K562 (cell line): Measurements from ENCODE around the gene CPSF4L. TPM values are rescaled to one million over a fixed set of nuclear protein-coding genes. Genes with fewer than 3 reads are reported as not detected.

Experiments
- ATAC-seq: fragments of 200-7000 bp; cut with Tn5 transposase; 3 replicates; pipeline ENCODE4 v1.9.1; 2020; ENCODE audit warnings: moderate library complexity
- BruUV-seq: library from RNA; stranded (reverse); fragments of 400-500 nt; replicated peaks from 2 replicates; lab custom pipeline; 2021; lab: Mats Ljungman, UMichigan
- CTCF ChIA-PET: fragments of 300-600 bp; formaldehyde crosslinking; extraction: SDS; loops from one replicate; lab custom pipeline; 2021; ENCODE audit warnings: low intra/inter-chr PET ratio; lab: Yijun Ruan, JAX
- POLR2A ChIA-PET: fragments of 300-600, 350-650 bp; sonication (Branson Sonifier 250); formaldehyde crosslinking; extraction: SDS; loops from one replicate; lab custom pipeline; 2021; ENCODE audit warnings: antibody characterized with exemption, inconsistent platforms; lab: Yijun Ruan, JAX
- DNase-seq, 4 experiments: peaks; one replicate each; pipeline versions ENCODE4 v3.0.0 to v3.0.0-alpha.2; 2011 to 2018; ENCODE audit warnings: low spot score in 3 of 4, mixed read lengths in 3 of 4; ENCODE audit errors: extremely low read depth in 1 of 4
- FAIRE-seq: peaks from 2 replicates; lab custom pipeline; 2011; peaks lifted over from hg19 to GRCh38; lab: Jason Lieb, UNC
- H2AFZ ChIP-seq: 2 replicates; pipeline ENCODE4 v1.6.0; 2011; ENCODE audit warnings: low read depth, low read length, control low read depth, inconsistent platforms
- H3K27ac ChIP-seq: fragments of 200-600 bp; 3 replicates; pipeline ENCODE4 v1.8.0; 2011; ENCODE audit warnings: low read depth, mild to moderate bottlenecking, control low read depth, inconsistent platforms, low read length, moderate library complexity, mixed read lengths; ENCODE audit errors: extremely low read depth
- H3K27me3 ChIP-seq, 2 experiments: fragments of 300-600 bp in 1 of 2; 2 replicates in 1 of 2; 3 replicates in 1 of 2; pipeline versions ENCODE4 v1.6.0 to v1.8.0; 2011; ENCODE audit warnings: inconsistent platforms in 2 of 2, low read length in 2 of 2, mild to moderate bottlenecking in 1 of 2, mixed read lengths in 1 of 2, moderate library complexity in 1 of 2; ENCODE audit not compliant: control insufficient read depth in 2 of 2, insufficient read depth in 2 of 2
- H3K36me3 ChIP-seq: fragments of 300-600 bp; 3 replicates; pipeline ENCODE4 v1.8.0; 2011; ENCODE audit warnings: mild to moderate bottlenecking, low read length, inconsistent platforms; ENCODE audit not compliant: control insufficient read depth, insufficient read depth
- H3K4me1 ChIP-seq, 2 experiments: fragments of 200-600 bp in 1 of 2; replicated peaks in 1 of 2; 2 replicates in 1 of 2; 3 replicates in 1 of 2; pipeline versions ENCODE4 v1.5.1 to v1.8.0; 2011; ENCODE audit warnings: inconsistent platforms in 2 of 2, low read length in 2 of 2, mild to moderate bottlenecking in 1 of 2, mixed read lengths in 1 of 2, moderate library complexity in 1 of 2; ENCODE audit not compliant: control insufficient read depth in 2 of 2, insufficient read depth in 2 of 2
- H3K4me2 ChIP-seq: 2 replicates; pipeline ENCODE4 v1.6.1; 2011; ENCODE audit warnings: low read length, control low read depth, inconsistent platforms, mixed read lengths; ENCODE audit not compliant: insufficient read depth
- H3K4me3 ChIP-seq: fragments of 200-600 bp; sonication (generic), shearing (Covaris generic); 2 replicates; pipeline ENCODE4 v1.5.1; 2016; ENCODE audit warnings: control low read depth, inconsistent platforms
- H3K79me2 ChIP-seq: fragments of 200-600 bp; 3 replicates; pipeline ENCODE4 v1.8.0; 2011; ENCODE audit warnings: low read length, inconsistent platforms; ENCODE audit not compliant: control insufficient read depth, insufficient read depth
- H3K9ac ChIP-seq, 2 experiments: 2 replicates each; pipeline versions ENCODE4 v1.6.0 to v1.6.1; 2011; ENCODE audit warnings: low read depth in 2 of 2, low read length in 2 of 2, control low read depth in 1 of 2, inconsistent platforms in 1 of 2, mild to moderate bottlenecking in 1 of 2, mixed read lengths in 1 of 2; ENCODE audit not compliant: insufficient read depth in 1 of 2
- H3K9me1 ChIP-seq: one replicate; pipeline ENCODE4 v1.6.0; 2011; ENCODE audit warnings: inconsistent platforms, mild to moderate bottlenecking, low read length, moderate library complexity; ENCODE audit not compliant: control insufficient read depth, insufficient read depth
- H3K9me3 ChIP-seq: replicated peaks from 2 replicates; pipeline ENCODE4 v1.5.1; 2011; ENCODE audit warnings: low read depth, low read length, inconsistent platforms; ENCODE audit not compliant: control insufficient read depth, insufficient read depth
- H4K20me1 ChIP-seq: replicated peaks from 2 replicates; pipeline ENCODE4 v1.6.1; 2011; ENCODE audit warnings: low read length, inconsistent platforms, mixed read lengths; ENCODE audit not compliant: control insufficient read depth, insufficient read depth
- ESRRA ChIP-seq: fragments of 450-650 bp; IDR thresholded peaks from 2 replicates; pipeline ENCODE4 v1.6.1; 2014; ENCODE audit warnings: low read depth, mild to moderate bottlenecking, moderate library complexity, borderline replicate concordance
- ESRRB ChIP-seq: fragments of 250-450 bp; sonication (Bioruptor Pico); IDR thresholded peaks from 2 replicates; pipeline ENCODE4 v1.5.0; 2020; ENCODE audit warnings: mild to moderate bottlenecking, moderate library complexity, borderline replicate concordance
- ETS2 ChIP-seq: IDR thresholded peaks from 2 replicates; pipeline ENCODE4 v1.6.1; 2016; ENCODE audit warnings: borderline replicate concordance, missing genetic modification characterization, mild to moderate bottlenecking, moderate library complexity, missing compliant biosample characterization; ENCODE audit not compliant: poor library complexity, severe bottlenecking
- FOXA1 ChIP-seq: fragments of 450-650 bp; IDR thresholded peaks from 2 replicates; pipeline ENCODE4 v1.6.1; 2016; ENCODE audit warnings: mild to moderate bottlenecking, borderline replicate concordance
- KAT2B ChIP-seq: IDR thresholded peaks from one replicate; pipeline ENCODE4 v1.6.1; 2012; ENCODE audit warnings: low read depth, mild to moderate bottlenecking, control low read depth, inconsistent platforms, low read length, moderate library complexity
- NR2F6 ChIP-seq: fragments of 450-650 bp; formaldehyde crosslinking; IDR thresholded peaks from 2 replicates; pipeline ENCODE4 v1.4.0; 2020; ENCODE audit warnings: mild to moderate bottlenecking
- RFX1 ChIP-seq: fragments of 450-650 bp; IDR thresholded peaks from 2 replicates; pipeline ENCODE4 v1.6.1; 2016; ENCODE audit warnings: mild to moderate bottlenecking, moderate library complexity
- SAFB2 ChIP-seq: fragments of 200-400 bp; formaldehyde crosslinking; IDR thresholded peaks from 2 replicates; pipeline ENCODE4 v1.6.1; 2018; ENCODE audit warnings: borderline replicate concordance, low read length, low read depth, moderate library complexity; ENCODE audit not compliant: severe bottlenecking
- SNRNP70 ChIP-seq: fragments of 200-400 bp; formaldehyde crosslinking; optimal IDR thresholded peaks from 2 replicates; pipeline ENCODE3; 2017; ENCODE audit warnings: low read depth, low read length
- TCFL5 ChIP-seq: fragments of 250-450 bp; sonication (Bioruptor Pico); conservative IDR thresholded peaks from 2 replicates; pipeline ENCODE4 v1.6.1; 2021; ENCODE audit warnings: mild to moderate bottlenecking, moderate library complexity, matching md5 sums
- ZEB2 ChIP-seq: fragments of 450-650 bp; IDR thresholded peaks from 2 replicates; pipeline ENCODE4 v1.6.1; 2016
- ZNF224 ChIP-seq: sonication (generic); formaldehyde crosslinking; IDR thresholded peaks from 2 replicates; pipeline ENCODE4 v1.8.0; 2022; ENCODE audit warnings: mild to moderate bottlenecking, missing genetic modification reagents
- ZNF239 ChIP-seq: fragments of 250-450 bp; sonication (Bioruptor Pico); IDR thresholded peaks from 2 replicates; pipeline ENCODE4 v1.4.0; 2020; ENCODE audit warnings: mild to moderate bottlenecking
- WGBS: fragments of 100-300 bp; shearing (Covaris generic); methylation state at CpG from one replicate; pipeline ENCODE4 v1.1.6; 2016; ENCODE audit warnings: low coverage, mixed read lengths; ENCODE audit not compliant: insufficient coverage; ENCODE audit errors: missing lambda C conversion rate; 5-methylcytosine and 5-hydroxymethylcytosine counted together
- in situ Hi-C: fragments of 300-500 bp; cut with MboI; formaldehyde crosslinking; loops from 4 replicates; pipeline ENCODE4 v1.15.0; 2018; ENCODE audit warnings: inconsistent platforms, mixed read lengths
- intact Hi-C: fragments of 100-400 bp; cut with micrococcal nuclease; formaldehyde crosslinking; loops from 2 replicates; pipeline ENCODE4 v1.14.2; 2022
- polyA plus RNA-seq, 8 experiments: library from polyadenylated mRNA; depleted of rRNA in 4 of 8; stranded (reverse) in 5 of 8; unstranded in 3 of 8; fragments of >200 nt; fragmentation: Nextera tagmentation in 2 of 8; fragmentation: Illumina TruSeq in 1 of 8; extraction: Ambion mirVana in 2 of 8; extraction: Trizol in 1 of 8; gene quantifications; 2 replicates each; pipeline versions ENCODE4 v1.2.1 to v1.2.3, GENCODE V29; 2011 to 2014; ENCODE audit warnings: inconsistent platforms in 1 of 8, missing spikeins in 1 of 8
- total RNA-seq, 7 experiments: library from RNA; depleted of rRNA in 6 of 7; stranded (reverse); fragments of >200 nt in 6 of 7; fragmentation: Illumina TruSeq in 2 of 7; extraction: Trizol in 2 of 7; gene quantifications; 2 replicates each; pipeline versions ENCODE4 v1.2.1 to v1.2.3, GENCODE V29; 2011 to 2021; ENCODE audit warnings: low replicate concordance in 1 of 7
- TF ChIP-seq, protein P1 (sequence below): fragments of 450-650 bp; IDR thresholded peaks from 2 replicates; pipeline ENCODE4 v1.6.1; 2017; ENCODE audit warnings: antibody characterized with exemption

Gene CPSF4L
- total and polyA plus RNA-seq, 9 of the 15 experiments (the other 6 are each of a cell fraction or from before 2014, with no cell fraction given): not detected

DNA sequence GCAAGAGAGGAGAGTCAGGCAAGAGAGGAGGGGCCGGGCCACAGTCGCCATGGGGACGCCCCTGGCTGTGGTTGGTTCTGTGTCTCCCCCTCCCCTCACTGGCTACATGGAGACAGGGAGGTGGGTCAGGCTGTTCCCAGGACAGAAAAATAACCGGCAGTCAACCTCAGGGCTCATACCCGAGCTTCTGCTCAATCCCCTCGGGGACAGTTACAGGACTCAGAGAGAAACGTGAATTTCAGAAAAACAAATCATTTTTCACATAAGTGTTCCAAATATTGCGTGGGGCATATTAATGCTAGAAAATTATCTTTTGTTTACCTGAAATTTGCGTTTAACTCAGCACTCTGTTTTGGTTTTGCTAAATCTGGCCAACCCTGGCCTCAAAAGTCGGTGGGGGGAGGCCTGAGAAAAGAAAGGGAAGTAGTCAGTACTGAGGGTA, 22.2 kb upstream of the CPSF4L start:
- peaks cover 6% of the 10 kb centered on the region; the same call in 1 of the 3 replicates for H3K79me2 ChIP-seq
- H4K20me1 ChIP-seq: peaks cover 23% of the 10 kb centered on the region
- TF ChIP-seq SAFB2: no peak
- peak; percentile 67 for TF ChIP-seq RFX1
- no peak for TF ChIP-seq ESRRA
- no peak for TF ChIP-seq ZNF224
- no peak for TF ChIP-seq KAT2B
- TF ChIP-seq, all 486 proteins: peak for 1
- WGBS: 64% methylated on average over 8 of the region's 10 CpGs
- in situ Hi-C loops (no loop called here), intact Hi-C loops (no loop called here)
- Histone ChIP-seq H3K4me3 (no peak overlapping the region), H3K9ac (no peak overlapping the region), H3K9me3 (no peaks in the 10 kb centered on the region), H3K9me1 (peaks cover 4% of the 10 kb centered on the region), H3K27me3 (no peaks in the 10 kb centered on the region; a peak in 1 of 5 replicates), H2AFZ (no peak overlapping the region), H3K4me1 (peaks cover 4 to 35% of the 10 kb centered on the region in 2 experiments), H3K4me2 (no peak overlapping the region), H3K27ac (no peak overlapping the region), H3K36me3 (peaks cover 22% of the 10 kb centered on the region; the same call in 2 of the 3 replicates)
- FAIRE-seq (no peak), ATAC-seq (no peak), DNase-seq (no peak)
- POLR2A ChIA-PET: interaction anchor here (0.7 to 1.1 kb wide), 2 partner anchors 12 to 339 kb away, joined by 3 to 4 read pairs; no protein-coding TSS in a partner anchor
- BruUV-seq: no TSS peak
- CTCF ChIA-PET: no interaction called here

DNA sequence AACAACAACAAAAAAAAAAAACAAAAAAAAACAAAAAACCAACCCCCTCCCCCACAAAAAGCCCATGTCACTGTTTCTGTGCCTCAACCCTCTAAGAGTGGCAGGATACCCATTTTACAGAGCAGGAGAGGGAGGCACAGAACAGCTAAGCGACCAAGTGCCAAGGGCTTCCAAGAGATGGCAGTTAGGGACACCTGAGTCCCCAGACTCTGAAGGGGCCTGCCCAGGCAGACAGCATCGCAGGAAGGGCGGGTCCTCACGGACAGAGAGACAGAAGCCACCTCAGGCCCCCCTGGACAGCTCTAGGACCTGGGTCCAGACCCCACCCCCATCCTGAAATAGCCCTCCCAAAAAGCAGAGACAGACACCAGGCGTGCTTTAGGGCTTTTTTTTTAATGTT, 21.6 kb upstream of the CPSF4L start:
- H3K4me1 ChIP-seq: peaks cover 0 to 35% of the 10 kb centered on the region in 2 experiments; a peak in 4 of 5 replicates
- H3K79me2 ChIP-seq: peaks cover 6% of the 10 kb centered on the region; the same call in 1 of the 3 replicates
- no peaks in the 10 kb centered on the region for H3K9me1 ChIP-seq
- no peaks in the 10 kb centered on the region; a peak in 1 of 5 replicates for H3K27me3 ChIP-seq
- DNase-seq: no peak
- H4K20me1 ChIP-seq: peaks cover 19% of the 10 kb centered on the region
- no peak for TF ChIP-seq SNRNP70
- no peak for TF ChIP-seq ZEB2
- TF ChIP-seq, protein P1, sequence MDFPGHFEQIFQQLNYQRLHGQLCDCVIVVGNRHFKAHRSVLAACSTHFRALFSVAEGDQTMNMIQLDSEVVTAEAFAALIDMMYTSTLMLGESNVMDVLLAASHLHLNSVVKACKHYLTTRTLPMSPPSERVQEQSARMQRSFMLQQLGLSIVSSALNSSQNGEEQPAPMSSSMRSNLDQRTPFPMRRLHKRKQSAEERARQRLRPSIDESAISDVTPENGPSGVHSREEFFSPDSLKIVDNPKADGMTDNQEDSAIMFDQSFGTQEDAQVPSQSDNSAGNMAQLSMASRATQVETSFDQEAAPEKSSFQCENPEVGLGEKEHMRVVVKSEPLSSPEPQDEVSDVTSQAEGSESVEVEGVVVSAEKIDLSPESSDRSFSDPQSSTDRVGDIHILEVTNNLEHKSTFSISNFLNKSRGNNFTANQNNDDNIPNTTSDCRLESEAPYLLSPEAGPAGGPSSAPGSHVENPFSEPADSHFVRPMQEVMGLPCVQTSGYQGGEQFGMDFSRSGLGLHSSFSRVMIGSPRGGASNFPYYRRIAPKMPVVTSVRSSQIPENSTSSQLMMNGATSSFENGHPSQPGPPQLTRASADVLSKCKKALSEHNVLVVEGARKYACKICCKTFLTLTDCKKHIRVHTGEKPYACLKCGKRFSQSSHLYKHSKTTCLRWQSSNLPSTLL: no peak
- TF ChIP-seq NR2F6 (CRISPR knock-in tag): no peak
- TF ChIP-seq ETS2 (tag): no peak
- TF ChIP-seq TCFL5 (CRISPR knock-in tag): no peak
- TF ChIP-seq ESRRB: no peak
- TF ChIP-seq ZNF239 (CRISPR knock-in tag): no peak
- TF ChIP-seq FOXA1: no peak
- H3K9ac ChIP-seq: no peak overlapping the region; a peak in 1 of 4 replicates
- FAIRE-seq: no peak
- H3K4me2 ChIP-seq: no peak overlapping the region
- H3K27ac ChIP-seq: no peak overlapping the region
- ATAC-seq: no peak
- in situ Hi-C loops (no loop called here), intact Hi-C loops (no loop called here)
- H3K36me3 ChIP-seq: peaks cover 22% of the 10 kb centered on the region; the same call in 2 of the 3 replicates
- no peak overlapping the region for H3K4me3 ChIP-seq
- H3K9me3 ChIP-seq: no peaks in the 10 kb centered on the region
- BruUV-seq: no TSS peak
- CTCF ChIA-PET: no interaction called here
- POLR2A ChIA-PET: interaction anchor here (0.7 to 1.3 kb wide), 2 partner anchors 11 to 15 kb away, joined by 4 read pairs; no protein-coding TSS in a partner anchor
- H2AFZ ChIP-seq: no peak overlapping the region
- 83% methylated on average over 3 of the region's 5 CpGs for WGBS
